GM23338 (cell line): ENCODE results near the gene ACOX3. TPM values are rescaled to one million over a fixed set of nuclear protein-coding genes. Genes with fewer than 3 reads are reported as not detected.

ENCODE experiments used
- ATAC-seq: fragments of 200-7000 bp; cut with Tn5 transposase; 3 replicates; pipeline ENCODE4 v1.9.1; 2020
- DNase-seq: peaks from one replicate; pipeline ENCODE4 v3.0.0-alpha.2; 2015; ENCODE audit warnings: low spot score
- H2AFZ ChIP-seq: fragments of 200-600 bp; sonication (generic); 2 replicates; pipeline ENCODE4 v1.8.0; 2016; ENCODE audit warnings: antibody characterized with exemption, mild to moderate bottlenecking, moderate library complexity
- H3F3A ChIP-seq: fragments of 200-600 bp; sonication (generic); replicated peaks from 2 replicates; pipeline ENCODE4 v1.8.0; 2017; ENCODE audit warnings: antibody characterized with exemption, mixed run types, low read depth
- H3K27ac ChIP-seq: fragments of 200-600 bp; sonication (generic); 2 replicates; pipeline ENCODE4 v1.6.1; 2016; ENCODE audit warnings: low read depth
- H3K27me3 ChIP-seq: fragments of 200-600 bp; sonication (generic); 2 replicates; pipeline ENCODE4 v1.8.0; 2016; ENCODE audit warnings: mild to moderate bottlenecking, mixed run types, moderate library complexity; ENCODE audit not compliant: insufficient read depth
- H3K36me3 ChIP-seq: fragments of 200-600 bp; sonication (generic); 2 replicates; pipeline ENCODE4 v1.8.0; 2016; ENCODE audit warnings: mild to moderate bottlenecking; ENCODE audit not compliant: insufficient read depth
- H3K4me1 ChIP-seq: fragments of 200-600 bp; sonication (generic); 2 replicates; pipeline ENCODE4 v1.8.0; 2016; ENCODE audit warnings: mild to moderate bottlenecking, moderate library complexity; ENCODE audit not compliant: insufficient read depth
- H3K4me2 ChIP-seq: fragments of 200-600 bp; sonication (generic); 2 replicates; pipeline ENCODE4 v1.7.1; 2017; ENCODE audit warnings: mixed run types
- H3K4me3 ChIP-seq: fragments of 200-600 bp; sonication (generic); 2 replicates; pipeline ENCODE4 v1.6.1; 2016; ENCODE audit warnings: mixed run types
- H3K79me2 ChIP-seq: fragments of 200-600 bp; sonication (generic); replicated peaks from 2 replicates; pipeline ENCODE4 v1.8.0; 2017; ENCODE audit warnings: mild to moderate bottlenecking; ENCODE audit not compliant: insufficient read depth
- H3K9me2 ChIP-seq: fragments of 200-600 bp; sonication (generic); 2 replicates; pipeline ENCODE4 v1.8.0; 2017; ENCODE audit not compliant: insufficient read depth
- H4K20me1 ChIP-seq: fragments of 200-600 bp; sonication (generic); replicated peaks from 2 replicates; pipeline ENCODE4 v1.8.0; 2017; ENCODE audit warnings: mild to moderate bottlenecking; ENCODE audit not compliant: insufficient read depth
- H3K27ac Mint-ChIP-seq: 2 replicates; pipeline ENCODE4 v1.8.0; 2020; ENCODE audit warnings: inconsistent platforms, mild to moderate bottlenecking, moderate library complexity, mixed read lengths
- H3K27me3 Mint-ChIP-seq: 3 replicates; pipeline ENCODE4 v1.8.0; 2022; ENCODE audit warnings: low read depth, mild to moderate bottlenecking, moderate library complexity, mixed read lengths, inconsistent platforms; ENCODE audit not compliant: insufficient read depth, poor library complexity
- H3K36me3 Mint-ChIP-seq: 3 replicates; pipeline ENCODE4 v1.8.0; 2021; ENCODE audit warnings: low read depth, mild to moderate bottlenecking, inconsistent platforms, moderate library complexity, mixed read lengths
- H3K4me1 Mint-ChIP-seq: 3 replicates; pipeline ENCODE4 v1.8.0; 2020; ENCODE audit warnings: mild to moderate bottlenecking, inconsistent platforms, mixed read lengths
- H3K4me3 Mint-ChIP-seq: 3 replicates; pipeline ENCODE4 v1.8.0; 2021; ENCODE audit warnings: moderate library complexity, mild to moderate bottlenecking, inconsistent platforms, mixed read lengths
- H3K9me3 Mint-ChIP-seq: 3 replicates; pipeline ENCODE4 v1.8.0; 2020; ENCODE audit warnings: moderate library complexity, mild to moderate bottlenecking, inconsistent platforms, mixed read lengths
- CREB1 ChIP-seq: fragments of 250-450 bp; sonication (Bioruptor Pico); IDR thresholded peaks from 2 replicates; pipeline ENCODE4 v1.5.0; 2020; ENCODE audit warnings: low read depth, mild to moderate bottlenecking, moderate library complexity
- JUNB ChIP-seq: IDR thresholded peaks from one replicate; pipeline ENCODE4 v1.6.1; 2016; ENCODE audit warnings: antibody characterized with exemption; ENCODE audit not compliant: unreplicated experiment
- REST ChIP-seq: IDR thresholded peaks from one replicate; pipeline ENCODE4 v1.6.1; 2018; ENCODE audit warnings: antibody characterized with exemption; ENCODE audit not compliant: unreplicated experiment
- polyA plus RNA-seq: library from polyadenylated mRNA; unstranded; fragments of >200 nt; fragmentation: Nextera tagmentation; extraction: Ambion mirVana; gene quantifications from 2 replicates; pipeline ENCODE4 v1.2.1, GENCODE V29; 2016
- total RNA-seq: library from RNA; depleted of rRNA; stranded (reverse); fragments of >200 nt; shearing (Covaris generic); gene quantifications from 2 replicates; pipeline ENCODE4 v1.2.3, GENCODE V29; 2014
- TF ChIP-seq, protein P1 (sequence below): fragments of 250-450 bp; sonication (Bioruptor Pico); IDR thresholded peaks from 2 replicates; pipeline ENCODE4 v1.5.0; 2020; ENCODE audit warnings: mild to moderate bottlenecking, moderate library complexity

The ACOX3 gene
- total and polyA plus RNA-seq, 2 experiments from 2014 or later = 6.4 to 17.2 TPM

DNA sequence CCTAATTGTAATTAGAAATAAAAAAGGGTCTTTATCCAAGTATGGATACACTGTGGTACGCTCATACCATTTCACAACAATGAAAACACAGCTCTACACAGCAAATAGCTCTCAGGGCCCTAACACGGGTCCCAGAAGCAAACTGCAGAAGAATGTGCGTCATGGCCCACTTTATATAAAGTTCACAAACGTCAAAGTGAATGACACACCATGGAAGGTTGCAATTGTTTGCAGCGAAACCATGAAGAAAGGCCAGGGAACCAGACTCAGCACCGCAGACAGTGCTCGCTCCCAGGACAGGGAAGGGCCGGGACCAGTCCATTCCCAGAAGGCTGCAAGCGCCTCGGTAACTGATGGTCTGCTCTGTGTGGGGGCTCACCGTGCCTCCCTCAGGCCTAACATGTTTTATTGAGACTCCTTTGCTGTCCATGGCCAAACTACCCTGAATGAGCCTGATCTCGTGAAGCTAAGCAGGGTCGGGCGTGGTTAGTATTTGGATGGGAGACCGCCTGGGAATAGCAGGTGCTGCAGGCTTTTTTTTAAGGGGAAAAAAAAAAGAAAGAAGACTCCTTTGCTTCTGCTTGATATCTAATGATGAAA, 47.8 kb downstream of the ACOX3 start:
- Histone ChIP-seq H3F3A (no peaks in the 10 kb centered on the region), H3K36me3 (no peaks in the 10 kb centered on the region), H3K4me2 (no peak overlapping the region), H3K9me2 (no peaks in the 10 kb centered on the region), H3K79me2 (no peaks in the 10 kb centered on the region), H2AFZ (no peak overlapping the region), H3K27ac (no peak overlapping the region), H3K4me3 (no peak overlapping the region), H3K27me3 (no peaks in the 10 kb centered on the region), H4K20me1 (no peaks in the 10 kb centered on the region; the same call in 1 of the 2 replicates), H3K4me1 (peaks cover 8% of the 10 kb centered on the region)
- TF ChIP-seq, protein P1, sequence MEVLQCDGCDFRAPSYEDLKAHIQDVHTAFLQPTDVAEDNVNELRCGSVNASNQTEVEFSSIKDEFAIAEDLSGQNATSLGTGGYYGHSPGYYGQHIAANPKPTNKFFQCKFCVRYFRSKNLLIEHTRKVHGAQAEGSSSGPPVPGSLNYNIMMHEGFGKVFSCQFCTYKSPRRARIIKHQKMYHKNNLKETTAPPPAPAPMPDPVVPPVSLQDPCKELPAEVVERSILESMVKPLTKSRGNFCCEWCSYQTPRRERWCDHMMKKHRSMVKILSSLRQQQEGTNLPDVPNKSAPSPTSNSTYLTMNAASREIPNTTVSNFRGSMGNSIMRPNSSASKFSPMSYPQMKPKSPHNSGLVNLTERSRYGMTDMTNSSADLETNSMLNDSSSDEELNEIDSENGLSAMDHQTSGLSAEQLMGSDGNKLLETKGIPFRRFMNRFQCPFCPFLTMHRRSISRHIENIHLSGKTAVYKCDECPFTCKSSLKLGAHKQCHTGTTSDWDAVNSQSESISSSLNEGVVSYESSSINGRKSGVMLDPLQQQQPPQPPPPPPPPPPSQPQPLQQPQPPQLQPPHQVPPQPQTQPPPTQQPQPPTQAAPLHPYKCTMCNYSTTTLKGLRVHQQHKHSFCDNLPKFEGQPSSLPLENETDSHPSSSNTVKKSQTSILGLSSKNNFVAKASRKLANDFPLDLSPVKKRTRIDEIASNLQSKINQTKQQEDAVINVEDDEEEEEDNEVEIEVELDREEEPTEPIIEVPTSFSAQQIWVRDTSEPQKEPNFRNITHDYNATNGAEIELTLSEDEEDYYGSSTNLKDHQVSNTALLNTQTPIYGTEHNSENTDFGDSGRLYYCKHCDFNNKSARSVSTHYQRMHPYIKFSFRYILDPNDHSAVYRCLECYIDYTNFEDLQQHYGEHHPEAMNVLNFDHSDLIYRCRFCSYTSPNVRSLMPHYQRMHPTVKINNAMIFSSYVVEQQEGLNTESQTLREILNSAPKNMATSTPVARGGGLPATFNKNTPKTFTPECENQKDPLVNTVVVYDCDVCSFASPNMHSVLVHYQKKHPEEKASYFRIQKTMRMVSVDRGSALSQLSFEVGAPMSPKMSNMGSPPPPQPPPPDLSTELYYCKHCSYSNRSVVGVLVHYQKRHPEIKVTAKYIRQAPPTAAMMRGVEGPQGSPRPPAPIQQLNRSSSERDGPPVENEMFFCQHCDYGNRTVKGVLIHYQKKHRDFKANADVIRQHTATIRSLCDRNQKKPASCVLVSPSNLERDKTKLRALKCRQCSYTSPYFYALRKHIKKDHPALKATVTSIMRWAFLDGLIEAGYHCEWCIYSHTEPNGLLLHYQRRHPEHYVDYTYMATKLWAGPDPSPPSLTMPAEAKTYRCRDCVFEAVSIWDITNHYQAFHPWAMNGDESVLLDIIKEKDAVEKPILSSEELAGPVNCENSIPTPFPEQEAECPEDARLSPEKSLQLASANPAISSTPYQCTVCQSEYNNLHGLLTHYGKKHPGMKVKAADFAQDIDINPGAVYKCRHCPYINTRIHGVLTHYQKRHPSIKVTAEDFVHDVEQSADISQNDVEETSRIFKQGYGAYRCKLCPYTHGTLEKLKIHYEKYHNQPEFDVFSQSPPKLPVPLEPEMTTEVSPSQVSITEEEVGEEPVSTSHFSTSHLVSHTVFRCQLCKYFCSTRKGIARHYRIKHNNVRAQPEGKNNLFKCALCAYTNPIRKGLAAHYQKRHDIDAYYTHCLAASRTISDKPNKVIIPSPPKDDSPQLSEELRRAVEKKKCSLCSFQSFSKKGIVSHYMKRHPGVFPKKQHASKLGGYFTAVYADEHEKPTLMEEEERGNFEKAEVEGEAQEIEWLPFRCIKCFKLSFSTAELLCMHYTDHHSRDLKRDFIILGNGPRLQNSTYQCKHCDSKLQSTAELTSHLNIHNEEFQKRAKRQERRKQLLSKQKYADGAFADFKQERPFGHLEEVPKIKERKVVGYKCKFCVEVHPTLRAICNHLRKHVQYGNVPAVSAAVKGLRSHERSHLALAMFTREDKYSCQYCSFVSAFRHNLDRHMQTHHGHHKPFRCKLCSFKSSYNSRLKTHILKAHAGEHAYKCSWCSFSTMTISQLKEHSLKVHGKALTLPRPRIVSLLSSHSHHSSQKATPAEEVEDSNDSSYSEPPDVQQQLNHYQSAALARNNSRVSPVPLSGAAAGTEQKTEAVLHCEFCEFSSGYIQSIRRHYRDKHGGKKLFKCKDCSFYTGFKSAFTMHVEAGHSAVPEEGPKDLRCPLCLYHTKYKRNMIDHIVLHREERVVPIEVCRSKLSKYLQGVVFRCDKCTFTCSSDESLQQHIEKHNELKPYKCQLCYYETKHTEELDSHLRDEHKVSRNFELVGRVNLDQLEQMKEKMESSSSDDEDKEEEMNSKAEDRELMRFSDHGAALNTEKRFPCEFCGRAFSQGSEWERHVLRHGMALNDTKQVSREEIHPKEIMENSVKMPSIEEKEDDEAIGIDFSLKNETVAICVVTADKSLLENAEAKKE (CRISPR knock-in tag) = no peak
- TF ChIP-seq JUNB (no peak), REST (no peak), CREB1 (no peak)
- DNase-seq = no peak
- Mint-ChIP-seq H3K9me3 (no peaks in the 10 kb centered on the region), H3K27ac (no peak overlapping the region), H3K36me3 (no peaks in the 10 kb centered on the region), H3K4me3 (no peak overlapping the region), H3K27me3 (peaks cover 12% of the 10 kb centered on the region), H3K4me1 (peaks cover 25% of the 10 kb centered on the region)
- no peak; the same call in 2 of the 3 replicates for ATAC-seq
